NCI-H1105 (cell line): ENCODE measurements around the gene DCP1A.
A peak's percentile ranks its signal among the peaks of the same experiment; 100 is the strongest.
"Not testable (repeated sequence)": the region's sequence is repeated elsewhere in the genome, so short reads cannot be mapped to it uniquely, and the experiment has no call there.

Experiments used
- DNase-seq: peaks from one replicate; lab custom pipeline; 2025; lab: John Stamatoyannopoulos, UW

Gene DCP1A

DNA sequence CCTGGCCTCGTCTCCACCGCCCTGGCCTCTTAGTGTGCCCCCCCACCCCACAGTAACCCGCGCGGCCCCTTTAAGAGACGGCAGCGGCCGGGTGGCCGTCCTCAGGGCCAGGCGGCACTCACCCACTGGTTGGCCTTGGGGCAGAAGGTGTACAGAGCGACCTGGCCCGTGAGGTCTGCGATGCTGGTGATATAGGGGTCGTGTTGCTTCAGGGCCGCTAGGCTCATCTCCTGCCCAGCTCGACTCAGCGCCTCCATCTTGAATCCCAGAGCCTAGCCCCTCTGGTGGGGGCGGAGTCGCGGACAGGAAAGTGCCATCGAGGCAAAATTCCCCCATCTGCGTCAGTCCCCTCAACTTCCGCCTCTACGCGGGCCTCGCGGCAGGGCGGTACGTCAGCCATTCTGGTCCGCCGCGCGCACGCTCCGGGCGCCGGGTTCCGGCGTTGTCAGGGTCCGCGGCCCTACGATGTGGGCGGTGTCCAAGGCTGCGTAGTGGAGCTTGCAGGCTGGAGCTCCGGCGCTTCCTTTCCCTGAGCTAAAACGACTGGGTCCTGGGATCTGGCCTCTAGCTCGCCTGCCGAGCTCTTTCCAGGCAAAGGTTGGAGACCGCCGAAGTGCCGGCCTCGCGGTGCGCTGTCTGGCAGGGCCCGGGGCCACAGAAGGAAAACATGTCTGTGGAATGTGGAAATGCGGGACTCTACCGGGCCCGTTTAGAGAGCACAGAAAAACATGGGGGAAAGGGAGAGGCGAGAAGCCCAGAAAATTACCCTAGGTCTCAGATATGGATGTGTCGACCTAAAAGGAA lies at the start of gene DCP1A:
Gene DCP1A, minus strand, starts transcription at position 283 of the 804 bp plus-strand sequence. Its CDS starts 26 bp downstream, at position 257.
- peak; percentile 84 for DNase-seq

DNA sequence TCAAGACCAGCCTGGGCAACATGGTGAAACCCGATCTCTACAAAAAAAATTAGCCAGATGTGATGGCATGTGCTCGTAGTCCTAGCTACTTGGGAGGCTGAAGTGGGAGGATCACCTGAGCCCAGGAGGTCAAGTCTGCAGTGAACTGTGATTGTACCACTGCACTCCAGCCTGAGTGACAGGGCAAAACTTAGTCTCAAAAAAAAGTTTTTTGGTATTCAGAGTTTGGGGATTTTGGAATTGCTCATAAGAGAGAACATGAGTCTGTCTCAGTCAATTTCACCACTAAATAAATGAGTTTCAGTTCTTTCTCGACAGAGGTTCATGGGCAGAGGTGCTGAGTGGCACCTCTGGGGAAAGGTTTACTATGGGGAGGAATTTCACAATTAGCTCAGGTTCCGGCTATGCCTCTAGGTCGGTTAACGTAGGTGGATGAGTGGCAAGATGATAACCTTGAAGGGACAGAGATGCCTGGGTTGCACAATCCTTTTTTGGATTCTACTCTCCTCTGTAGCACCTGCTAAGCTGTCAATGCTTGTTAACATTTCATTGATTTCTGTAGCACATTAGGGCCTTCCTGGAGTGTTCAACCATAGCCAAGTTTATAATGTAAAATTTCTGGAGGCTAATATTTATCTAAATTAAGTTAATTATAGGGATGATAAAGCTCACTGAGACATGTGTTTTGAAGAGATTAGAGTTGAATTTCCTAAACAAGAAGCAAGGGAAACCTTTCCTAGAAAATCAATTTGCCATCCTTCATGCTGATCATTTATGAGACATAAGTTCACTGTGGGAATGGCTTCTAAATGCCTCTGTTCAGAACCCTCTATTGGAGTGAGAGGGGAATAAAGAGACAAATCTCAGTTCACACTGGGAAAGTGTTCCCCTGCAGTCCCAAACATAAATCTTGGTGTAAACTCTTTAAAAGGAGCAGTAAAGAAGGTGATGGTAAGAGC lies 37.4 kb upstream of the DCP1A start:
- DNase-seq, result no peak

DNA sequence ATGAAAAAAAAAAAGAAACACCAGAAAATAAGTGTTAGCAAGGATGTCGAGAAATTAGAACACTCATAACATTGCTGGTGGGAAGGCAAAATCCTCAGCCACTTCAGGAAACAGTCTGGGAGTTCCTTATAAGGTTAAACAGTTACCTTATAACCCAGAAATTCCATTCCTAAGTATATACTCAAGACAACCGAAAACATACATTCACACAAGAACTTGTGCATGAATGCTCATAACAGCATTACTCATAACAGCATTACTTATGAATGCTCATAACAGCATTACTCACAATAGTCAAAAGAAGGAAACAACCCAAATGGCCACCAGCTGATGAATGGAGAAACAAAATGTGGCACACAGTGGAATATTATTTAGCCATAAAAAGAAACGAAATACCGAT lies 34.8 kb upstream of the DCP1A start:
- no peak for DNase-seq

DNA sequence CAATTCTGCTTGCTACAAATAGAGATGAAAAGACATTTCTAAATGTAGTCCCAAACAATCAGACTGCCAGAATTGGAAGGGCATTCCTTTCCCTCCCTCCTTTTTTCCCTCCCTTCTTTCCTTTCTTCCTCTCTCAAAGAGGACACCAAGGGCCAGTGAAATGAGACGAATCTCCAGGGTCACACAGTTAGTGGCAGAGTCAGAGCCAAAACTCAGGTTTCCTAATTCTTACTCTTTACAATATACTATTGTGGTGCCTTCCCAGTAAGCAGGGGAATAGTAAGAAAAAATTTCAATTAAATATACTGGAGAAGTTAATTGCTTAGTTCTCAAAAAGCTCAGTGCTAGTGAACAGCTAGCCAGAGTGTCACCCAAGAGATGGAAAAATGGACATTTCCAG lies 33.0 kb upstream of the DCP1A start:
- no peak for DNase-seq

DNA sequence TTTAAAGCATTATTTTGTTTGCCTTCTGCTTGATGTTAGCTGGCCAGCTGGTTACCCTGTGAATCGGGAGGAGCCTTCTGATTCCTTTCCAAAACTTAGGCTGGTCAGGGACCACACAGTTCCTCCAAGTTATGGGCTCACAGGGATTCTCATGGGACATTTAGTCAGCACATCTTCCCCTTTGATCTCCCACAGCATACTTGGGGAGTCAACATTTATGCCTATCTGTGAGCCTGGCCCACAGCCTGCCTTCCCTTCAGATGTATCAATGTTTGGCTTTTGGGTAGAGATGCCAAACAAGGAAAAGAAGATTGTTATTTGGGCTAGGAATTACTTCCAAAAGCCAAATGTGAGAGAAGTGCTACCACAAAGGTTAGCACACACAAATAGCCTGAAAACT lies 32.6 kb upstream of the DCP1A start:
- DNase-seq, result no peak

DNA sequence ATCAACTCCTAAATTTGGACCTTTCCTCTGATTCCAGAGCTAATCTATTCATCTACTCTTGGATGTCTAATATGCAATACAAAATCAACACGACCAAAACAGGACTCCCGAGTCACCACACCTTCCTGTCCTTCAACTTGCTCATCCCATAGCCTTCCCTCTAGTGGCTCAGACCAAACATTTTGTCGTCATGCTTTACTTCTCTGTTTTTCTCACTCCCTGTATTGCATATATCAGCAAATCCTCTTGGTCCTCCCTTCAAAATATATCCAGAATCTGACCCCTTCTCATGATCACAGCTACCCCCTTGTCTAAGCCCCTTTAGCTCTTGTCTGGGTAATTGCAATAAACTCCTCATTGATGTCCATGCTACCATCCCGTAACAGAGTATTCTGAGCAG lies 30.5 kb upstream of the DCP1A start:
- no peak for DNase-seq

DNA sequence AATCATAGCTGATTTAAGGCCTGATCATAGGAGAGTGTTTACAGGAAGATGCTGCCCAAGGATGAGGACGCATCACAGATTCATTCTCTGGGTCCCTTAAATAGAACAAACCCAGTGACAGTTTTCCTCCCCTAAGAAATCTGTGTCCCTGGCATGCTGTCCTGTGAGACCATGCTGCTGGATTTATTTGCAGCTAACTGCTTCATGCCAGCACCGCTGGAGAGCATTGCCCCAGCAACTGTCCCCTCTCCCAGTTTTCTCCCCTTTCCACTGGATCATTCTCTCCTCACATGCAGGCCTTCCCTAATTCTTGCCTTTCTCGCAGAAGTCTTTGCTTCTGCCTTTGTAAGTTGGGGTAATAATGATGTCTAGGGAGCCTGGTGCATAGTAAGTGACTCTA lies 29.3 kb upstream of the DCP1A start:
- no peak for DNase-seq

DNA sequence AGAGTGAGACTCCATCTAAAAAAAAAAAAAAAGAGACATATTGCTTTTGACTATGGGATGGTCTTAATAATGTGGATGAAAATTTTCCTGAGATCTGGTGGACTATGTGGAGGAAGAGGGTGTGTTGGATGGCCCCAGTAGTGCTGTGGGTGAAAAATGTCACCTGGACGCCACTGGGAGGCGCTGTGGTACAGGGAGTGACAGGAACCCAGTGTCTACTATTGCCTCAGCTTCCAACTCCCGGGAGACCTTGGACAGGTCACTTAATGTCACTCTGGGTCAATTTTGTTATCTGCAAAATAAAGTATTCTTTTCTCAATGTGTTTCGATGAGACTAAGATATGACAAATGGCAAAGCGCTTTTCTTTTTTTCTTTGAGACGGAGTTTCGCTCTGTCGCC lies 27.7 kb upstream of the DCP1A start:
- no peak for DNase-seq

DNA sequence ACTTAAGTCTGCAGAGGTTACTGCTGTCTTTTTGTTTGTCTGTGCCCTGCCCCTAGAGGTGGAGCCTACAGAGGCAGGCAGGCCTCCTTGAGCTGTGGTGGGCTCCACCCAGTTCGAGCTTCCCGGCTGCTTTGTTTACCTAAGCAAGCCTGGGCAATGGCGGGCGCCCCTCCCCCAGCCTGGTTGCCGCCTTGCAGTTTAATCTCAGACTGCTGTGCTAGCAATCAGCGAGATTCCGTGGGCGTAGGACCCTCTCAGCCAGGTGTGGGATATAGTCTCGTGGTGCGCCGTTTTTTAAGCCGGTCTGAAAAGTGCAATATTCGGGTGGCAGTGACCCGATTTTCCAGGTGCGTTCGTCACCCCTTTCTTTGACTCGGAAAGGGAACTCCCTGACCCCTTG lies 23.4 kb upstream of the DCP1A start:
- DNase-seq, result not testable (repeated sequence)

DNA sequence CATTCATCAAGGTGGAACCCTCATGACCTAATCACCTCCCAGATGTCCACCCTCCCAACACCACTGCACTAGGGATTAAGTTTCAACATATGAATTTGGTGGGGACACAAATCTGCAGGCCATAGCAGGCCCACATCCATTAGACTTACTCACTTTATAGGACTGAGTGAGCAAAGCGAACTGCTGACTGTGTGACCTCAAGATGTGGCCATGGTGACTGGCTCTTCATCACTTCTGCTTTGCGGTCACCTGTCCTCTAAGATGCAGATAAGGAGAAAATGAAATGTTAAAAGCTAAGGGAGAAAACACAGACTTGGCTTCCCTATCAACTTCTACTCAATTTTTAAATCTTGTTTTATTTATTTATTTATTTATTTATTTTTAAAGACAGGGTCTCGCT lies 14.5 kb upstream of the DCP1A start:
- DNase-seq, result no peak

DNA sequence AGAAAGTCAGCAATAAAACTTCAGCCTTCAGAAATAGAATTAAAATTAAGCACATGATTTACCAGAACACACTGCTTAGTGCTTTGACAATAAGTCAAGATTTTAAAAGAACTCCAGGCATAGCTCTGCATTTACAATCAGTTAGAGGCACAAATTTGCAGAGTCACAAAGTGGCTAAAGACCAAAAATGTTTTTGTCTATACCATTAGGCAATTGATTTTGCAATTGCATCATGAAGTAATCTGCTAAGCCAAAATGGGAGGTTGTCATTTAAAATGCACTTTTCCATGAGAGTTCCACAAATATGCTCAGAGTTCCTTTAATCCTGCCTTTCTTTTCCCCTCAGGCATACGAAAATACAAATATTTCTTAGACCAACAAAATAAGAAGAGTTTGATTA lies 10.1 kb upstream of the DCP1A start:
- DNase-seq, result no peak

DNA sequence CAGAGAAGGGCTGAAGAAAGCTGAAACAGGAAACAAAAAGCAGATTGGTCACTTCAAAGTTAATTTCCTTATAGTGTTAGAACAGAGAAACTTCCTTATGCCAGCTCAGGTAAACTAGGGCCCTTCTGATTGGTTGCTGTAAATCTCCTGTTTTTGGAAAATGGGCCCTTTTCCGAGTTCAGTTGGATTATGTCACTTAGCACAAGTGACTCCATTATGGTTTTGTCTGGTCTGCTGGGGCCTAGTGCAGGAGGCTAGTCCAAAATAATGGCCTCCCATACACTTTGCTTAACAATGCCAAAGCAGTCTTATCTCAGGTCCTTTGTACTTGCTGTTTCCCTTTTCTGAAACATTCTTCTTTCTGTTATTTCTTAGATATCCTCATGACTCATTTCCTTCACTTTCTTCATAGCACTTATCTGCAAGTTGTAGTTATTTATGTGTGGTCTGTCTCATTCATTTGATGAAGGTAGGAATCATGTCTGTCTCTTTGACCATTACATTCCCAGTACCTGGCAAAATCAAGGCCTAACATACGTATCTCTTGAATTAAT lies 7.7 kb upstream of the DCP1A start:
- no peak for DNase-seq

DNA sequence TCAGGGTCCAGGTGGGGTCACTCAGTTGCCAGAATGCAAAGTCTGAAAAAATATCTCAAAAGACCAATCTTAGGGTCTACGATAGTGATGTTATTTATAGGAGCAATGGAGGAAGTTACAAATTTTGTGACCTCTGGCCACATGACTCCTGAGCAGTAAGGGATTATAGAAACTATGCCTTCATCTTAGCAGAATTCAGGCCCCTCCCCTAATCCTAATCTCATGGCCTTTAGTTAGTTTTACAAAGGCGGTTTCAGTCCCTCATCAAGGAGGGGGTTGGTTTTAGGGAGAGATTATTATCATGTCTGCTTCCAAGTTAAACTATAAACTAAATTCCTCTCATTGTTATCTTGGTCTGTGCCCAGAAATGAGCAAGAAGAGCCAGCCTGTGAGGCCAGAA lies 5.9 kb upstream of the DCP1A start:
- DNase-seq, result no peak

DNA sequence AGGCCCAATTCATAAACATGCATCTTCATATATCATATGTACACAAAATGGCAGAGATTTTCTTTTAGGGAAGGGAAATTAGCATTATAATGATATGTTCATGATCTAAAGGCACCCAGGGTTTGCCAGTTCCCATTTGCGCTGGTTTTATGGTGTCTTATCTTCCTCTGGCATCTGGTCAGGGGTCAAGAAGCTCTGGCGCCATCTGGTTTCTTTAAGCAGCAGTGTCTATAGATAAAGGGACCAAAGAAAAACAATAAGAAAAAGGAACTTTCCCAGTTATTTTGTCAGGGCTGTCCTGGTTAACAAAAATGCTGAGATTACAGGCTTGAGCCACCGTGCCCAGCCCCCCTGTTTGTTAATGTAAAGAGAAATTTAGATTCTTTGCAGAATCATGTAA lies 3.3 kb upstream of the DCP1A start:
- DNase-seq, result no peak

DNA sequence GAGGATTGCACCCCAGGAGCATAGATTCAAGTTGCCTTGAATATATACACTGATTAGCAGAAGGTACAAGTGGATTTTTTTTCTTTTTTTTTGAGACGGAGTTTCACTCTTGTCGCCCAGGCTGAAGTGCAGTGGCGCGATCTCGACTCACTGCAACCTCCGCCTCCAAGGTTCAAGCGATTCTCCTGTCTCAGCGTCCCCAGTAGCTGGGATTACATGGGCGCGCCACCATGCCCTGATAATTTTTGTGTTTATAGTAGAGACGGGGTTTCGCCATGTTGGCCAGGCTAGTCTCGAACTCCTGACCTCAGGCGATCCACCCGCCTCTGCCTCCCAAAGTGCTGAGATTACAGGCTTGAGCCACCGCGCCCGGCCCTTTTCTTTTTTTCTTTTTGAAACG lies 775 bp upstream of the DCP1A start:
- DNase-seq, result not testable (repeated sequence)

DNA sequence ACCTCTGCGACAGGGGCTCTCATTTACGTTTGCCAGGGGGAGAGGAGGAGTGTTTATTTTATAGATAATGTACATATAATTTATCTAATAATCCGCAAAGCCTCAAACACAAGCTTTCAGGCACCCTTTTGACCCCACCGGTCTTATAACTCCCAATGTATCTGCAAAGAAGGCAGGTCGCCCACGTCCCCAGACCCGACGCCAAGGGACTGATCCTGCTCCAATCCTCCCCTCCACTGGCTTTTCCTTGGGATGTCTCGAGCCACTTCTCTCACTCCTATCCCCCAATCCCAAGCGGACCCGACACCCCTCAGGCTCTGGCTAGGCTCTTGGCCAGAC lies 452 bp downstream of the DCP1A start:
- no peak for DNase-seq

DNA sequence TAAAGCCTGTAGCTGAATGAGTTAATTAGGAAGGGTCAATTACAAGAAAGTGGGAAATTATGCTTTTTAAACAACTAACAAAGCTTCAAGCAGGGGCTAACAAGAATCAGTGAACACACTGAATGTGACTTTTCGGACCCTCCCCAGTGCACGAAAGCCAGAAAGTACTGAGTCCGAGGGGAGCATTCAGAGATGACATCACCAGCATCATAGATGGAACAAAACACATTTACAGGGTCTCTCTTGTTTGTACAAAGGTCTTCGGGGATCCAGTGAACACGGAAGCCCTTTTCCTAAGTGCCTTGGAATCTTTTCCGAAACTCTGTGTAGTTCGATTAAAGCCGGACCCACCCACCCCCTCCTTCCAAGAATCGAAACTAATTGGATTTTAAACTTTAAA lies 829 bp downstream of the DCP1A start:
- DNase-seq, result no peak

DNA sequence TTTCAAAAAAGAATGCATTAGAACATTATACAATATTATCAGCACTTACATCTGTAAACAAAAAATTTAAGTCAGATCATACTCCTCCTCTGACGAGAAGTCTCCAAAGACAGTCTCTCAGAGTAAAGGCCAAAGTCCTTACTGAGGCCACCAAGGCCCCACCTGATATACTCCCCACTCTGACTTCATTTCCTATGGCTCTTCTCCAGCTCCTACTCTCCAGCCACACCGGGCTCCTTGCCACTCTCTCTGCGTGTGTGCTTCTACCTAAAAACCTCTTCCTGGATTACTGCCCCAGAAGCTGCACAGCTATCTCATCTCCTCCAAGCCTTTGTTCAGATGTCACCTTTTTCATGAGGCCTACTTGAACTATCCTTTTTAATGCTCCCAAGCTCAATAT lies 5.0 kb downstream of the DCP1A start:
- DNase-seq, result no peak

DNA sequence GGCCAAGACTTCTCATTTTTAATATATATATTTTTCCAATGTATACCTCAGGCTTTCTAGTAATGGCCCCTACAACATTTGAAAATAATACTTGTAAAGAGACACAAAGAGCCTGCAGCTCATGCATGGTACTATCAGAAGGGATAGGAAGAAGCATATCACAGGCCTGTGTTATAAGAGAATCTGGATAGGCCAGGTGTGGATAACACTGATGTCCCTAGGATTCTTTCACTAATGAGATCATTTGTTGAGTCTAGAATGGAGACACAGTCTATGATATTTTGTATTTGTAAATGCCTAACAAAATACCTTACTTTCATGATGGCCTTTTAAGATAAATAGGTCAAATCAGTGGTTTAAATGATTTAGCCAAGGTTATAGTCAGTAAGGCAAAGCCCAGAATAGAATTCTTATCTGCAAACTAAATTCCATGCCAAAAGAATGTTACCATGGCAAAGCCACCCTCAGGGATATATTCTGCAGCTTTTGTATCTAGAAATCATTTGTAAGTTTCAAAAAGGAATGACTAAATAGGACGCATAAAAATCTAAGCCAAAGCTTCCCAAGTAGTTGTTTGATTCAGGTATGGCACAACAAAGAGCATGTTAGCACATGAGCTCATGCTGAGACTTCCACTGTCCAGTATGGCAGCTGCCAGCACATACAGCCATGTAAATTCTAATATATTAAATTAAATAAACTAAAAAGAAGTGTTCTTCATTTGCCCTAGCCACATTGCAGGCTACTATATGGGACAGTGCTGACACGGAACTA lies 10.0 kb downstream of the DCP1A start:
- DNase-seq, result no peak

DNA sequence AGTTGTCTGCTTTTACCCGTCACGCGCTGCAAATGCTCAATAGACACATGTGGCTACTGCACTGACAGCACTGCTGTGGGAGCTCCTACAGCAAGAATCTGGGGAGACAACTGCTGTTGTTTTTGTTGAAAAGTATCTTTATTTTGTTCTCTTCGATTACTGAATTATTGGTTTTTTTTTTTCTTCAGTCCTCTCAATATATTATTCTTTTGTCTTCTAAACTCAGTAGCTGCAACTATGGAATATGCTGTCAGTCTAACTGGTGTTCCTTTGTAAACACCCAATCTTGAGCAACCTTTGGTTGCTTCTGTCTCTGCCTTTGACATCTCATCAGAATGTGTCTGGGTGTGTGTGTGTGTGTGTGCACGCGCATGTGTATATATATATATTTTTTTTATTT lies 12.6 kb downstream of the DCP1A start:
- DNase-seq, result no peak

DNA sequence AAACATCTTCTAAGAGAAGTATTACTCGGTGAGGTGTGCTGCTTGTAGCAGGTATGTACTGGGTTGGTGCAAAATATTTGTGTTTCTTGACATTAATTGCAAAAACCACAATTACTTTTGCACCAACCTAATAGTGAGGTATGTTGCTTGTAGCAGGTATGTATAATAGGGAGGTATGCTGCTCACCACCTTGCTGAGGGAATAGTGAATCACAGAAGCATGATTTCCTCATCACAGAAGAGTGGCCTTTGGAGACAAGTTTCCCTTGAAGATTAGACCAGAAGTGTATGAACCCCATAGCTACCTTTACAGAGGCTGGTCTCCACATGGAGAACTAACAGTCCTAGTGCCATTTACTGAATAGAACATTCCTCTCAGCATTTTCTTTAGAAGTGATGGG lies 15.5 kb downstream of the DCP1A start:
- no peak for DNase-seq

DNA sequence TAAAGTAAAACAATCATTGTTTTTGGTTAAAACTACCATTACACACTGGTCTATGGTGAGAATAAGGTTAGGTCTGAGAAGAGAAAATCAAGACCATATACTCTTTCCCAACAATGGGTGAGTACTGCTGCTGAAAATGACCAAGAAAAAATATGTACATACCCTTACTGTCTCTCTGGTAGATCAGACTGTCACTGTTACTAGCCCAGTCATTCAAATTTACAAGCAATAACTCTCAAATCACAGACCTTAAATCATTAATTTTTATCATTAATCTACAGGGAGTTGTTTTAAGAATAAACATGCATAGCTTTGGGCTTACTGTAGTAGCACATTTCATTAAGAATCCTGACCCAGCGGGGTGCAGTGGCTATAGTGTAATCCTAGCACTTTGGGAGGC lies 17.4 kb downstream of the DCP1A start:
- DNase-seq, result no peak
